ENCODE results near the gene NME7. TPM values are rescaled to one million over a fixed set of nuclear protein-coding genes. Genes with fewer than 3 reads are reported as not detected.

NME7 gene
- total RNA-seq, 1 experiment from 2014 or later: 13.2 TPM

GRCh38 chr1:169109561-169110134 is 257.9 kb downstream of the NME7 start:
- Histone ChIP-seq H4K5ac (ENCODE audit: insufficient read length, low read depth, low read length) (no peak overlapping the region), H3K56ac (ENCODE audit: insufficient read length, low read depth, low read length) (no peak overlapping the region), H3K27me3 (ENCODE audit: insufficient read depth, low read length) (no peaks in the 10 kb centered on the region), H2BK15ac (ENCODE audit: low read depth, low read length) (no peak overlapping the region), H4K20me1 (ENCODE audit: control insufficient read depth, insufficient read depth, insufficient read length) (no peaks in the 10 kb centered on the region), H3K23ac (ENCODE audit: insufficient read length, low read depth, low read length) (no peak overlapping the region), H2BK20ac (ENCODE audit: low read depth, low read length, poor library complexity, severe bottlenecking) (no peak overlapping the region), H3K4ac (ENCODE audit: low read depth, low read length) (no peak overlapping the region), H3K18ac (ENCODE audit: insufficient read length, low read depth, low read length) (no peak overlapping the region), H3K79me1 (ENCODE audit: insufficient read depth, low read depth, low read length, poor library complexity, severe bottlenecking) (no peaks in the 10 kb centered on the region), H3K27ac (ENCODE audit: insufficient read length, low read depth, low read length) (no peak overlapping the region), H3K9me3 (ENCODE audit: control insufficient read depth, low read depth, low read length) (no peaks in the 10 kb centered on the region), H2BK120ac (ENCODE audit: low read depth, low read length, poor library complexity, severe bottlenecking) (no peak overlapping the region), H2AFZ (ENCODE audit: low read length) (no peak overlapping the region), H3K14ac (ENCODE audit: insufficient read depth, low read length) (no peak overlapping the region), H3K4me2 (ENCODE audit: insufficient read depth, insufficient read length, low read length) (peak overlapping the region; percentile 2), H3T11ph (ENCODE audit: low read length) (no peak overlapping the region), H3K79me2 (ENCODE audit: insufficient read depth, low read length) (peaks cover 33% of the 10 kb centered on the region; the same call in 1 of the 2 replicates), H2BK12ac (ENCODE audit: insufficient read length, low read depth, low read length) (no peak overlapping the region), H4K91ac (ENCODE audit: insufficient read length, low read depth, low read length) (no peak overlapping the region), H3K23me2 (ENCODE audit: insufficient read length, low read depth, low read length, poor library complexity, severe bottlenecking) (peaks cover 11% of the 10 kb centered on the region), H2BK5ac (ENCODE audit: insufficient read length, low read length) (no peak overlapping the region), H2AK5ac (ENCODE audit: insufficient read length, low read length) (no peak overlapping the region), H3K4me1 (ENCODE audit: insufficient read depth, low read length) (peaks cover 16% of the 10 kb centered on the region; the same call in 1 of the 2 replicates), H4K8ac (replicated peaks; ENCODE audit: insufficient read length, low read depth, low read length) (no peak overlapping the region), H3K9ac (ENCODE audit: extremely low read depth, insufficient read length, low read length) (no peak overlapping the region)
- Mint-ChIP-seq H3K27ac (peak overlapping the region; percentile 61 to 79 (median 77); a peak in 4 of 7 replicates), H3K27me3 (ENCODE audit: low read depth) (no peaks in the 10 kb centered on the region; the same call in none of the 2 replicates), H3K4me3 (peak overlapping the region in 1 of 2 experiments; percentile 37; a peak in 3 of 5 replicates), H3K36me3 (ENCODE audit: insufficient read depth in 1 of 3, low read depth in 3 of 3) (peaks cover 23 to 37% (median 36%) of the 10 kb centered on the region in 3 experiments), H3K4me1 (peaks cover 57 to 66% of the 10 kb centered on the region in 2 experiments), H3K9me3 (no peaks in the 10 kb centered on the region; a peak in 1 of 5 replicates)
- no peak for TF ChIP-seq CTCF (conservative IDR thresholded peaks at IDR 0.05)
- no peak for DNase-seq
- no CpG with 5 or more reads among the region's 8 CpGs for WGBS (ENCODE audit: extremely low coverage, insufficient read length, low lambda C conversion rate)

Measured in H9 (cell line).